ENCODE data around the gene OR4F17. TPM values are rescaled to one million over a fixed set of nuclear protein-coding genes. Genes with fewer than 3 reads are reported as not detected.

The OR4F17 gene, protein sequence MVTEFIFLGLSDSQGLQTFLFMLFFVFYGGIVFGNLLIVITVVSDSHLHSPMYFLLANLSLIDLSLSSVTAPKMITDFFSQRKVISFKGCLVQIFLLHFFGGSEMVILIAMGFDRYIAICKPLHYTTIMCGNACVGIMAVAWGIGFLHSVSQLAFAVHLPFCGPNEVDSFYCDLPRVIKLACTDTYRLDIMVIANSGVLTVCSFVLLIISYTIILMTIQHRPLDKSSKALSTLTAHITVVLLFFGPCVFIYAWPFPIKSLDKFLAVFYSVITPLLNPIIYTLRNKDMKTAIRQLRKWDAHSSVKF
- not detected in 5 replicates for total RNA-seq (2022; extraction: Qiagen RNA extraction)

DNA sequence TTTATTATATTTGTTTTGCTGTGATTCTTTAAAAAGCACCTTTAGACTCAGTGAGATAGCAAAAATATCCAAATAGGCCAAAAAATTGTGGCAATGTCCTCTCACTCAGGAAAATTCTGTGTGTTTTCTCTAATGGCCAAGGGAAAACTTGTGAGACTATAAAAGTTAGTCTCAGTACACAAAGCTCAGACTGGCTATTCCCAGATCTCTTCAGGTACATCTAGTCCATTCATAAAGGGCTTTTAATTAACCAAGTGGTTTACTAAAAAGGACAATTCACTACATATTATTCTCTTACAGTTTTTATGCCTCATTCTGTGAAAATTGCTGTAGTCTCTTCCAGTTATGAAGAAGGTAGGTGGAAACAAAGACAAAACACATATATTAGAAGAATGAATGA, at the start of gene OR4F17:
TSS of gene OR4F17 (plus strand) at position 301 of the 400 bp plus-strand sequence. CDS start 3,575 bp downstream, outside the sequence.

Other genes with a start within 250 kb of the OR4F17 start
- 75.6 to 112 TPM (median 102 TPM) in 5 replicates for gene PLPP2, start 184.3 kb downstream of the OR4F17 start, total RNA-seq (2022; extraction: Qiagen RNA extraction)
- gene MIER2, start 237.7 kb downstream of the OR4F17 start, total RNA-seq (2022; extraction: Qiagen RNA extraction): 14.0 to 20.1 TPM (median 18.9 TPM) in 5 replicates